ENCODE data around the gene AIRE.

DNA sequence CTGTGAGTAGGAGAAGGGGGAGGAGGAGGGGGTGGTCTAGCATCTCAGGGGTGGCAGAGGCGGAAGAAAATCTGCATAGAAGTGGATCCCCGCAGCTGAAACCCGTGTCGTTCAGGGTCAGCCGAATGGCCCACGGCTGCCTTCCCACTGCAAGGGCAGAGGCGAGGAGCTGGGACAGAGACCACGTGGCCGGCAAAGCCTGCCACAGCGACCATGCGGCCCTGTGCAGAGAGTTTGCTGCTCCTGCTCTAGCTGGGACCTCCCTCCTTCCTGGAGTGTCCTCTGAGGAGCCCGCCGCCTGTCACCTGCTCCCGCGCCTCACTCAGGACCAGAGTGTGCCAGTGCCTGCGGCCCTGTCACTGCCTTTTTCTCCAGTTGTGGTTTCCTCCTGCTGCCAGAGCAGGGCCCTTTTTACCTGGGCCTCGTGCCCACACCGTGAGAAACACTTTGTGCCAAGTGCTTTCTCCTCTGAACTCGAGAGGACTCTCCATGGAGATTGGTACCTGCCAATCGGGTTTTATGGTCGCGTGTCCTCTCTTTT, 62.3 kb downstream of the AIRE start:
- TF ChIP-seq, protein P1, sequence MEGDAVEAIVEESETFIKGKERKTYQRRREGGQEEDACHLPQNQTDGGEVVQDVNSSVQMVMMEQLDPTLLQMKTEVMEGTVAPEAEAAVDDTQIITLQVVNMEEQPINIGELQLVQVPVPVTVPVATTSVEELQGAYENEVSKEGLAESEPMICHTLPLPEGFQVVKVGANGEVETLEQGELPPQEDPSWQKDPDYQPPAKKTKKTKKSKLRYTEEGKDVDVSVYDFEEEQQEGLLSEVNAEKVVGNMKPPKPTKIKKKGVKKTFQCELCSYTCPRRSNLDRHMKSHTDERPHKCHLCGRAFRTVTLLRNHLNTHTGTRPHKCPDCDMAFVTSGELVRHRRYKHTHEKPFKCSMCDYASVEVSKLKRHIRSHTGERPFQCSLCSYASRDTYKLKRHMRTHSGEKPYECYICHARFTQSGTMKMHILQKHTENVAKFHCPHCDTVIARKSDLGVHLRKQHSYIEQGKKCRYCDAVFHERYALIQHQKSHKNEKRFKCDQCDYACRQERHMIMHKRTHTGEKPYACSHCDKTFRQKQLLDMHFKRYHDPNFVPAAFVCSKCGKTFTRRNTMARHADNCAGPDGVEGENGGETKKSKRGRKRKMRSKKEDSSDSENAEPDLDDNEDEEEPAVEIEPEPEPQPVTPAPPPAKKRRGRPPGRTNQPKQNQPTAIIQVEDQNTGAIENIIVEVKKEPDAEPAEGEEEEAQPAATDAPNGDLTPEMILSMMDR (IDR thresholded peaks at IDR 0.05), result no peak
- no peak for TF ChIP-seq POLR2A (IDR thresholded peaks at IDR 0.05)
